NCI-H510A (cell line): Measurements from ENCODE around the gene ZNF554.

Source experiments
- DNase-seq: peaks from one replicate; lab custom pipeline; 2025; lab: John Stamatoyannopoulos, UW

The ZNF554 gene

GRCh38 chr19:2819540-2820111, at the start of gene ZNF554:
TSS of gene ZNF554 (plus strand) at chr19:2819868. CDS start at chr19:2820072, 204 bp downstream.
- peak; percentile 65 for DNase-seq

- no peak for DNase-seq
These were observed 49.3 kb upstream of the ZNF554 start for GRCh38 chr19:2770055-2771013.

- no peak for DNase-seq
These were observed 47.6 kb upstream of the ZNF554 start for GRCh38 chr19:2771786-2772674.

- DNase-seq, result no peak
These were observed 45.5 kb upstream of the ZNF554 start for GRCh38 chr19:2774083-2774679.

GRCh38 chr19:2774953-2775555, 44.6 kb upstream of the ZNF554 start:
- DNase-seq, result no peak

- DNase-seq, result no peak
These were observed 43.9 kb upstream of the ZNF554 start for GRCh38 chr19:2775556-2776430.

- DNase-seq, result no peak
These were observed 41.5 kb upstream of the ZNF554 start for GRCh38 chr19:2777952-2778683.

GRCh38 chr19:2779121-2779740, 40.4 kb upstream of the ZNF554 start:
- DNase-seq, result no peak

- DNase-seq, result no peak
These were observed 39.4 kb upstream of the ZNF554 start for GRCh38 chr19:2780284-2780683.

GRCh38 chr19:2782329-2782935, 37.2 kb upstream of the ZNF554 start:
- no peak for DNase-seq

GRCh38 chr19:2782936-2783780, 36.5 kb upstream of the ZNF554 start, which contains the start of gene SGTA:
TSS of gene SGTA (minus strand) at chr19:2783273. CDS start at chr19:2769068, 14,205 bp downstream.
- DNase-seq, result peak; percentile 92

- DNase-seq, result no peak
These were observed 35.9 kb upstream of the ZNF554 start for GRCh38 chr19:2783781-2784145.

- peak; percentile 96 for DNase-seq
These were observed 34.2 kb upstream of the ZNF554 start, which contains the start of gene THOP1 for GRCh38 chr19:2785244-2785997. TSS of gene THOP1 (plus strand) at chr19:2785503. CDS start at chr19:2785663, 160 bp downstream.

- no peak for DNase-seq
These were observed 32.6 kb upstream of the ZNF554 start for GRCh38 chr19:2787115-2787514.

GRCh38 chr19:2788237-2788636, 31.4 kb upstream of the ZNF554 start:
- no peak for DNase-seq

- DNase-seq, result no peak
These were observed 29.5 kb upstream of the ZNF554 start for GRCh38 chr19:2790194-2790556.
